GM18951 (cell line): ENCODE results near the gene STRA8.
A peak's percentile ranks its signal among the peaks of the same experiment; 100 is the strongest.

Source experiments
- POLR2A ChIP-seq: IDR thresholded peaks from 4 replicates; pipeline ENCODE4 v1.6.1; 2011; ENCODE audit warnings: mild to moderate bottlenecking; ENCODE audit not compliant: insufficient read length, insufficient read depth; ENCODE audit errors: extremely low read depth
- in situ Hi-C: fragments of 300-500 bp; cut with MboI; formaldehyde crosslinking; loops from one replicate; pipeline ENCODE4 v1.12.0; 2022; ENCODE audit warnings: low sequenced_read_pairs, mixed read lengths, inconsistent platforms; ENCODE audit not compliant: unreplicated experiment

The STRA8 gene, protein sequence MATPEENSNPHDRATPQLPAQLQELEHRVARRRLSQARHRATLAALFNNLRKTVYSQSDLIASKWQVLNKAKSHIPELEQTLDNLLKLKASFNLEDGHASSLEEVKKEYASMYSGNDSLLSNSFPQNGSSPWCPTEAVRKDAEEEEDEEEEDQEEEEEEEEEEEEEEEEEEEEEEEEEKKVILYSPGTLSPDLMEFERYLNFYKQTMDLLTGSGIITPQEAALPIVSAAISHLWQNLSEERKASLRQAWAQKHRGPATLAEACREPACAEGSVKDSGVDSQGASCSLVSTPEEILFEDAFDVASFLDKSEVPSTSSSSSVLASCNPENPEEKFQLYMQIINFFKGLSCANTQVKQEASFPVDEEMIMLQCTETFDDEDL

DNA sequence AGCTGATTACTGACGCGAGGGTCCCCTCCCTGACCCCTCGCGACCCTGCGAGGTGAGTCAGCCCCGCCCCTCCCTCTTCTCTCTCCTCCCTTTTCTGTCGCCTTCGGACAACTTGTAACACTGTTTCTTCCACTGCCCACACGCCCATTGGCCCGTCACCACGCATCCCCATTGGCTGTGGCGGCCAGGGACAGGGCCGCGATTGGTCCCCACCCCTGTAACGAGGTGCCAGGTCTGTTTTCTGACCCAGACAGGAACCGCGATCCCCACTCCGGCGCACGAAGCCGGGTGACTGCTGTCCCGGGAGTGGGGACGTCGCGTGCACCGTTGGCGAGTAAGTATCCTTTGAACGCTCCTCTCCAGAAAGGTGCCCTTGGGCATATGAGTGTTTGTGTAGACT lies at the start of gene STRA8:
TSS of gene STRA8 (plus strand) at position 269 of the 400 bp plus-strand sequence. CDS start 6,687 bp downstream, outside the sequence.
- in situ Hi-C loops: no loop called here
- no peak for TF ChIP-seq POLR2A

DNA sequence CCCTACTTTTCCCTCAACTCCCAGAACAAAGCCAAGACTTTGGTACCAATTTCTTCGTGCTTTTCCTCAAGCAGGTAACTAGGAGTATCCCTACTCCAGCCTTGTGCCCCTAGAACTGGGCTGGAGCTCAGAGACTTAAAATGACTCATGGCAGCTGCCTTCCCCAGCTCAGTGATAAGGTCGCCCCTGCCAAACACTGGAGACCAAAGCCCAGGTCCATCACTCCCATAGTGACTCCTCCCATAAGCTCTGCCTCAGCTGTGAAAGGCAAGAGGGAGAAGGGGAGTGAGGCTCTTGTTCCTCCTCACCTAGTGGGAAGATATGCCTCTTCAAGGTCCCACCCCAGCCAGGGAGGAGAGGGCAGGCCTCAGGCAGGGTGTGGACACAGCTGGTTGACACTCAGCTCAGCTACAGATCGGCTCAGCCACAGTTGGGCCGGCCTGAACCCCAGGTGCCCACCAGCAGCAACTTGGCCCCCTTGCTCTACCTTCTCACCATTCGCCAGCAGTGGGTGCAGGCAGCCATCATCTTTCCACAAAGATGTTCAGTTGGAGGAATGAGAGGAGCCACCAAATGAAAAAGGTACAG lies 49.3 kb upstream of the STRA8 start:
- TF ChIP-seq POLR2A: peak; percentile 18
- in situ Hi-C loops: no loop called here

DNA sequence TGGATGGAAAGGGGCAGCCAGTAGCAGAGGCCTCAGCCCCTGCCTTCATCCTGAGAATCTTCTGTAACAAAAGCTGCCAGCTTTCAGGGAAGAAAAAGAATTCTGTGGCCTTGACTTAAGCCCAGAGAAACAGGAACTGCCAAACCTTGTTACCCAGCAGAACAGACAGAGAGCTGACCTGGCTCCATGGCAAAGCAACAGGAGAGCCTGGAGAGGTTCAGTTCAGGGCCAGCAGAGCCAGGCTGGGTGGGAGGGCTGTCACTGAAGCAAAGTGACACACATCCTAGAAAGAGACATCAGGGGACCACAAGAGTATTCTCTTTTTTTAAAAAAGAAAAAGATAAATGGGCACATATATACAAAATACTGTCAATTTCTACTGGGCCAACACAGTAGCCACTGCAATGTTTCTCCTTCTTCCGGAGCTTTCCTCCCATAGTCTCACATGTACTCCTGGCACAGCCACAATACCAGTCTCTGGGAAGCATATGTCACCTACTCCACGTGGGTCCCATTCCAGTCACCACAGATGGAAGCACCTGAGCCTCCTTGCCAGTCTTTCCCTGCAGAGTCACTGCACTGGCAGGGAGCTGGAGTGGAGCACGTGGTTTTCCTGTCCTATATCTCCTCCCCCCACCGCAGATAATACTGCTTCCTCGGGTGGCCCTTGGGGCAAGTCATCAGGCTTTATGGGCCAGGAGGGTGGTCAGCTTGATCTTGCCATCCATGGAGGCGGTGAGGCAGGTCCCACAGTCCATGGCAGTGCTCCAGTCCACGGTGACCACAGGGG lies 48.0 kb upstream of the STRA8 start:
- TF ChIP-seq POLR2A: no peak
- in situ Hi-C loops: no loop called here

DNA sequence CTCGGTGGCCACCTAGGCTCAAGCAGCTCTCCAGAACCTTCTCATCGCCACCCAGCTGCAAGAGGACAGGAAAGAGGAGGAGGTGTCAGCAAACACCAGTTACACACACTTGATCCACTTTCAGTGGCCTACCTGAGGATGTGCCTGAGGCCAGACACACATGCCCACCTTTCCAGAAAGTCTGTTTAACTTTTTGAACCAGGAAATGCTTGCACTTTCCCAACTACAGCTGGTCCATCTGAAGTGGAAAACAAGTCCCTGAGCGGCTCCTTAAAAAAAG lies 47.4 kb upstream of the STRA8 start:
- in situ Hi-C loops: no loop called here
- no peak for TF ChIP-seq POLR2A

DNA sequence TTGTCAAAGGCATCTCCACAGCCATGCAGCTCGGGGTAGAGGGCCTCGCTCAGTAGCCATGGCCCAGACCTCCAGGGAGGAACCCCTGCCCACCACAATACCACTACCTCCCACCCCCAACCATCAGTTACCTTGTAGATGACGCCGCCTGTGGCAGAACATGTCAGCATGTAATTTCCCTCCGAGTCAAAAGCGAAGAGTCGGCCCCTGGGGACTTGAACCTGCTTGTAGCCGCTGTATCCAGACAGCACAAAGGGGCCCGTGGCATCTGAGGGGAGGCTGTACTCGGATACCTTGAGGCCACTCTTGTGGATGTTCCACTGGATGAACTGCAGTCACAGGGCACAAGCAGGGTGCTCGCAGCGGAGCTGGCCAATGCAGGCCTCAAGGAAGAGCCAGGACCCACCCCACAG lies 46.8 kb upstream of the STRA8 start:
- in situ Hi-C loops: no loop called here
- peak; percentile 32 for TF ChIP-seq POLR2A

DNA sequence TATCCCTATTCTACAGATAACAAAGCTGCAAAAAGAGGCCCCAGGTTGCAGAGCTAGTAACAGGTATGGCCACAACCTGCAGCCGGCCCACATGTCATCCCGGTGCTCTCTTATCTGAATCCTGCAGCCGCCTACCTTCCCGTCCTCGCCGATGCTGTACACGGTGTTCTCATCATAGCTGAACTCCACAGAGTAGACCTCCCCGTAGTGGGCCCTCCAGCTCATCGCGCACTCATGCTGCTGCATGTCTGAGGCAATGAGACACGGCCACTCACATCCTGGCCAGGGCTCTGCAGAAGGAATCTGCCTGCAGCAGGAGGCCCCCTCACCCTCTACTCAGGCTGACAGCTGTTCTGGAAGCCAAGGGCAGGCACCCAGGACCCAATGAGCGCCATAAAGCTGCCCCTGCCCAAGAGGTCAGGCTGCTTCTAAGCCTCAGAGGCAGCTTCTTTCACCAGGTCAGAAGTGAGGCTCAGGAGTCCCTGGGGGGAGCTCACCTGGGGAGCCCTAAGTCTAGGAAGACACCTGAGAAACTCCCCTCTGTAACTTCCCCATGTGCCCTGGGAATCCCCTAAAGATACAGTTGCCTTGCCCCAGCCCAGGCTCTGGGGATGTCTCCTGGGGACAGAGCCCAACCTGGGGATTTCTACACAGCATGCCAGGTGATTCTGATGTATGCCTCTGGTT lies 45.2 kb upstream of the STRA8 start:
- TF ChIP-seq POLR2A: no peak

DNA sequence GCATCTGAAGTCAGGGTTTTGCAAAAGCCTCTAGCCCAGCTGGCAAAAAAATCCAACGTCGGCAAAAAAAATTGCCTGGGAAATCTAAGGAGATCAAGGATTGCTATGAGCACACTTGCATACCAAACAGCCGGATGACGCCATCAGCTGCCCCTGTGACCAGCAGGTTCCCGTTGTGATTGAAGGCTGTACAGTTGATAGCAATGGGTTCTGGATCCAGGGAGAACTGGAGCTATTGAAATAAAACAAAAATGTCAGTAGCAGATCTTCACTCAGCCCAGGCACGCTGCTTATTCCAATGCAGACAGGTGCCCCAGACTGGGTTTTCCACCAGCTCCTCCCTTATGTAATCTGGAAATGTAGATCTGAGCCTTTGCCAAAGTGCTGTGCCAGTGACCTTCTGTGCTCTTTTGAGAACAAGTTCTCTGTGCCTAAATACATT lies 44.4 kb upstream of the STRA8 start:
- no peak for TF ChIP-seq POLR2A
- in situ Hi-C loops: no loop called here

More for the DNA sequence above, 45.2 kb upstream of the STRA8 start:
- in situ Hi-C loops: no loop called here

DNA sequence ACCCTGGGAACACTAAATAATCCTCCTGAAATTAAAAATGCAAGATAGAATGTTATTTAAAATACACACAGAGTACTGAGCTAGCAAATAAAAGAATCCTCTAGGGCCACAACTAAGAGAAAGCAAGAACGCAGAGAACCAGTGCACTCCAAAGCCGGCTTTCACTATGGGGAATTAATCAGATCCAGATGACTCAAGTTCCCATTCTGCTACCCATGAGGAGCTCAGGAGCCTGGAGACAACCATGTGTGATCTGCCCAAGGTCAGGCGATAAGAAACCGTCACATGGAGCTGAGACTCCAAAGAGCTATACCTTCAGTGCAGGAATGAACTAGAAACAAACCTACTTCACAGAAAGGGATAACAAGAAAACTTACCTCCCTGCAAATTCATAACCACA lies 43.7 kb upstream of the STRA8 start:
- in situ Hi-C loops: no loop called here
- TF ChIP-seq POLR2A: no peak

DNA sequence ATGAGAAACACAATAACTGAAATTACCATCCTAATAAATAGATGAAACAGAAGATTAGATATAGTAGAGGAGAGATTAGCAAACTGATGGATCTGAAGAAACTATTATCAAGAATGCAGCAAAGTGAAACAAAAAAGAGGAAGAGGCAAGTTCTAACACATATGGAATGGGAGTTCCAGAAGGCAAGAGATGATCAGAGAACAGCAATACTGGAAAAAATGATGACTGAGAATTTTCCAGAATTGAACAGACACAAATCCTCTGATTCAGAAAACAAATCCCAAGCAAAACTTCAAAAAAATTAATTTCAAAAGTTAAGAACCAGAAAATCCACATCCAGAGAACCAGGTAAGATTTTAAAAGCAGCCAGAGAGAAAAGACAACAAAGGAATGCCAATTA lies 42.9 kb upstream of the STRA8 start:
- TF ChIP-seq POLR2A: no peak
- in situ Hi-C loops: no loop called here

DNA sequence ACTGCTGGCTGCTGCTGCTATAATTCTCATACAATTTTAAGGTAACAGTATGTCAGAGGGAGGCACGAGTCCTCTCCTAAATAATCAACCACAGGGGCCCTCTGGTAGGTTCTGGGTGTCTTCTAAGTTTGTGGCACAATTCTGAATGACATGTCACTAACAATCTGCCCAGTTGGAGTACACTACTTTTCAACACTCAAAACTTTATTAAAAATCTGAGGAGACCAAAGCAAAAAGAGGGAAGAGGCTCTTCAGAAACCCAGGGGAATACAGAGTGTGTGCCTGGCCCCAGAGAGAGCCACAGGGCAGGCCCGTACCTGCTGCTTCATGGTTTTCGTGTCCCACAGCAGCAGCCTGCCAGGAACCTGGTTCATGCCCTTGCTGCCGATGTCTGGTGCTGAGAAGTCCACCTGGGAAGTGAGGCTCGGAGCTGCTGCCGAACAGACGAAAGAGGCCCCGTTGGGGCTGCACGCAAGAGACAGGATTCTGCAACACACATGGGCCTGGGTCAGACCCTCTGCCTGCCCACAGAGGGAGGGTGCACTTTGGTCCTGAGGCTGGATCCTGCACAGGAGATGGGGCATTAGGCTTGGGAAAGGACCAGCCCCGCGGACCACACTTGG lies 40.6 kb upstream of the STRA8 start:
- TF ChIP-seq POLR2A: no peak
- in situ Hi-C loops: no loop called here

DNA sequence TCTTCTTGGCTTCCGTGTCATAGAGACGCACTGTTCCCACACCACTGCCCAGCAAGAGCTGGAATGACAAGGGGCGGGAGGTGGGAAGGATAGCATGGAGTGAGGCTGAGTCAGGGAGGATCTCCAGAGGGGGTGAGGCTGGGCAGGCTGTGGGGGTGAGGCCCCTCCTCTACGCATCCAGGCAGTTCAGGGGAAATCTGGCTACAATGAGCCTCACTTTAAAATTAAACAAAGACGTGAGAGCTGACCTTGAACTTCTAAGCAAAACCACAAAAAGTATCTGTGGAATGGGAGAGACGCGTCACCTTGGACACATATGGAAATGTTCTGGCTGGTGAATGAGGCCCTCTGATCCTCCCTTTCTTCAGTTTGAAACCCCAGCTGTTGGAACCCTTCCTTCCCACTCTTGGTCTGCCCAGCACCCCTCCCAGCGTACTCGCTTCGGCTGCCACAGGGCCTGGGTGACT lies 40.0 kb upstream of the STRA8 start:
- in situ Hi-C loops: no loop called here

DNA sequence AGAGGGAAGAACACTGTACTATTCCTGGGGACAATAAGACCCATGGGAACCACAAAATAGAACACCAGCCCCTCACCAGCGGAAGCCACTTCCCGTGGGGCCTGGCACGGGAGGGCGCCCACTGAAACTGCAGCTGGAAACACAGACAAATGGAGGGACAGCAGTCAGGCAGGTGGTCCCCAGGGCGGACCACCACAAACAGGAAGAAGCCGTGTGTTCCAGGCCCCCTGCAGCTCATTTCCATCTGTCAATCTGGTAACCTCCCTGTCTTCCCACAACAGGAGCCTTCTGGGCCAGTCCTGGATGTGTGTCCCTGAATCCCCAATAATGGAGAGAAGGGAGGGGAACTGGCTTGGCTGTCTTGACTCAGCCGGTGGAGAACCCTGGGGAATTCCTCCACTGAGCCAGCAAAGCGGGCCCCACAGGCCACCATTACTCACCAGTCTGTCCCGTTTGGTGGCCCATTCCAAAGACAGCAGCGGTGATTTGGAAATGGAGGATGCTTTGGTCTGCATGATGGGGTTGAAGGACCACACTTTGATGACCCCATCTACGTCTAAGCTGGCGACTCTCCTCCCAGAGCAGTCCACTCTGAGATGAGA lies 39.0 kb upstream of the STRA8 start:
- in situ Hi-C loops: no loop called here
- TF ChIP-seq POLR2A: no peak

More for the DNA sequence above, 40.0 kb upstream of the STRA8 start:
- TF ChIP-seq POLR2A: no peak

DNA sequence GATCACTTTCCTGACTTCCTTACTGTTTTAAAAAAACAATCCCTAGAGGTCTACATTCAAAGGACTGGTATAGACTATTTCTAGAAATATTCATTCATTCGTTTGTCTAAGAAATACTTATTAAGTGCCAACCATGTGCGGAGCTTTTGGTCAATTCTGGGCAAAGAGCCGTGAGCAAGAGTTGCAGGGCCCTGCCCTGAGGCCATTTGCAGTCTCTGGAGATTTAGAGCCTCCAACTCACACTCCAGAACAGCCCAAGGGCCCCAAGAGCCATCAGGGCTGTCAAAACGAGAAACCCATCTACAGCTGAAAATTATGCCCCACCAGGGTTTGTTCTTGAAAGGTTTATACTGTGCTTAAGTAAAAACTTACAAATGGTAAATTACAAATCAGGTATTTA lies 38.5 kb upstream of the STRA8 start:
- no peak for TF ChIP-seq POLR2A
- in situ Hi-C loops: no loop called here
